HG03025 (cell line): ENCODE results near the gene PSAPL1.

Source experiments
- ATAC-seq: cut with Tn5 transposase; IDR thresholded peaks from one replicate; pipeline ENCODE4 v1.9.1; 2021; ENCODE audit warnings: mild to moderate bottlenecking, moderate library complexity; ENCODE audit not compliant: unreplicated experiment, low FRiP score

The PSAPL1 gene

DNA sequence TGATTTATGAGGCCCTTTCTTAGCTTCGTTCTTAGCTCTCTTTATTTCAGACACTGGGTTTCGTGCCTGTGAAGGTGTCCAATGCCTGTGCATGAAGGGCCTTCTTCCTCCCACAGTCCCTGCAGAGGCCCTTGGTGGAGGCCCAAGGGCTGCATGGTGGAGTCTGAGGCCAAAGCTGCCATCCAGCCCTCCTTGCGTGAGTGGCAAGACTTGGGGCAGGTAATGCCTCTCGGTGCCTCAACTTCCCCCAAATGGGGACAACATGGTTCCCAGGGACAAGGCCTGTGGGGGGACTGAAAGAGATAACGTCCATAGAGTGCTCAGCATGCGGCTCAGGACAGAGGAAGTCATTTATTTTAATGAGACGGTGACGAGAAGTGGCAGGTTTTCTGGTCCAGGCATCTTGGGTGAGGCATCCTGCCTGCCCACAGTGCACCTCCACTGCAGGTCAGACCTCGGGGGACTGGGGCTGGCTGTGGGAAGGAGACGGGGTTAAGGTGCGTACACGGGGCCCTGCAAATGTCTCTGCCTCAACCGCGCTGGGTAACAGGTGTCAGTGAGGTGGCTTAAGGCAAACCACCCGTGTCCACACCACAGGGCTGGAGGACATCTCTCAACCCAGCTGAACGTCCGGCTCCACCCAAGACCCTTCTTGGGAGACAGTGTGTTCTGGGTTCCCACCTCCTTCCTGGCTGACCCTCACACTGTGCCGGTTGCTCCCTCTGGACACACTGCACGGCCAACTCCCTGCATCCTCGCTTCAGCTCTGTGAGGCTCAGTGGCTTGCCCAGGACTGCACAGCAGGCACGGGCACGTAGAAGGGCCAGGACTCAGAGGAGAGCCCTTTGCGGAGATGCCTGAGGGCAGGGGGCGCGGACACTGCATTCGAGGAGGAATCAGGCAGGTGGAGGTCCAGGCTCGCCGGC lies 50.5 kb downstream of the PSAPL1 start:
- no peak for ATAC-seq

DNA sequence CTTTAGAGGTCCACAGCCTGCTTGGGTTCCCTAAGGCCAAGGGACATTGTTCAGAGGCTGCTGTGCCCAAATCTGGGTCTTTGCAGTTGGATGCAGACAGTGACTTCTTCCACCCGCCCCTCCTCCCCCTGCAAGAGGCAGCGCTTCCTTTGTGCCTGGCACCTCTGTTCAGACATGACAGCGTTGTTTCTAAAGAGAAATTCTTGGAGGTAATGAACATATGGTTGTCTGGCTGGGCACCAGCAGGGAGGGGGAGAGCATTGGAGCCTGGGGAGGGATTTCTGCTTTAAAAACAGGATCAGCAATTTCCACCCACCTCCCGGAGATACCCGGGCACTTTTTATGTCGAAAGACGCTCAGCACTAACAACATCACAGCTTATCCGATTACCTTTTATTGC lies 51.5 kb downstream of the PSAPL1 start:
- ATAC-seq: no peak

GRCh38 chr4:7382634-7383014 lies 52.1 kb downstream of the PSAPL1 start:
- ATAC-seq: no peak

GRCh38 chr4:7381890-7382633 lies 52.7 kb downstream of the PSAPL1 start:
- no peak for ATAC-seq

DNA sequence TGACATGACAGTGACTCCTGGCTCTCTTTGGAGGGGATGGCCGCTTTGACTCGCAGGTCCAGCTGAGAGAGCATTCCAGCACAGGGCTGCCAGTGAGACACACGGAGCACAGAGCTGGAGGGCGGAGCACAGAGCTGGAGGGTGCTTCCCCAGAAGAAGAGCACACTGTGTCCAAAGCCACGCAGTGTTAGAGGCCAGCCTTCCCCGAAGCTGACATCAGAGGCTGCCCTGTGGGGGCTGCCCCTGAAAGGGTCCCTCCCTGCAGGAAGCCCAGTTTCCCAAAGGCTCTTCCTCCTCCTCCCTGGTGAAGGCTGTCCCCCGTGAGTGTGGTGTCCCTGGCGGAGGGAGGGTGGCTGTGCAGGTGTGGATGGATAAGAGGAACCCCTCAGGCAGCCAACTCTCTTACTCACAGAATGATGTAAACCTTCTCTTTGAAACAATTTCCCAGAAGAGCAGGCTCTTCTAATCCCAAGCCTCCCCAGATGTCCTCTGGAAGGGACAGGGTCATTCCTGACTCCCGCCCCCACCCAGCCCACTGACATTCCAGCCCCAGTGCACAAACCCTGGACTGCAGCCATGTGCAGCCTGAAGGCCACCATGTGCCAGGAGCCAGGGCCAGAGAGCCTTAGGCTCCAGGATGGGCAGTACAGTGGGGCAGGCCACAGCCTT lies 53.4 kb downstream of the PSAPL1 start:
- no peak for ATAC-seq
